GM19452 (cell line): ENCODE measurements around the gene FASN.
"Not testable (repeated sequence)": the region's sequence is repeated elsewhere in the genome, so short reads cannot be mapped to it uniquely, and the experiment has no call there.

ENCODE experiments used
- ATAC-seq: cut with Tn5 transposase; IDR thresholded peaks from one replicate; pipeline ENCODE4 v1.9.1; 2021; ENCODE audit not compliant: unreplicated experiment

Gene FASN

DNA sequence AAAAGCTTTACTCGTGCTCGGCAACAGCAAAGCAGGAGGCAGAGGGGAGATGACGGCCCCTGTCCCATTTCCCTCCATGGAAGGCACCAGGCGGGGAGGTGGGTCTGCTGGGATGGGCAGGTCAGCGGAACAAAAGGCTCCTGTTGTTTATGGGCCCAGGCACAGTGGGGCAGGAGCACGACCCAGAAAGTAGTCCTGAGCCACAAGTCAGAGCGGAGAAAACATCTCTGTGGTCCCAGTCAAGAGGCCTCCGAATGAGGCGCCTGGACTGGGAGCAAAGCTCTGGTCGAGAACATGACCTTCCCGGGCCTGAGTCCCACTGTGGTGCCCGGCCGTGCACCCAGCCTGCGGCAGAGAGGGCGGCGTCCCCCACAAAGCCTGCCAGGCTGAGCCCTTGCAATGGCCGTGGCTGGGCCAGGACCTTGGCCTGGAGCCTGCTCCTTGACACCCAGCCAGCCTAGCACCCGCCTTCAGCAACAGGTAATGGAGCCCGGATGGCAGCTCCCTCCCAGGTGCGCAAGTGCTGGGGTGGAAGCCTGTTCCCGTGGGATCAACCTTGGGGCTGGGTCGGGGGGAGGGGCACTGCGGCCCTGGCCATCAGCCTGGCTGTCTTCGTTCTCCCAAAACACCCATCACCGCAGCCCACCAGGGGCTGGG, 50.0 kb downstream of the FASN start:
- ATAC-seq = no peak

DNA sequence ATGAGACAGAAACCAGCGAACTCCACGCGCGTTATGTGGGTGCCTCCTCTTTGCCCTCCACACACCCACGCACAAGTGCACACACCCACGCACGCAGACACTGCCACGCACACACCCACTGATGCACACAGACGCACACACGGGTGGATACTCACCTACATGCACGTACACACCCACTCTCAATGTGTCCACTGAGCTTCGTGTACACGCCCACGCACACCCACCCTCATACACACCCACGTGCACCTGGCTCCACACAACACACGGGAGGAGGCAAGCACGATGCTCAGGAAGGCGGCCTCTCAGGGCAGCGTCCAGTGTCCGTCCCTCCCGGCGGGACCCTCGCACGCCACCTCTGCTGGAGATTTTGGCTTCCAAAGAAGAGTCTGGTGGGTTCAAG, 50.7 kb downstream of the FASN start:
- no peak for ATAC-seq

DNA sequence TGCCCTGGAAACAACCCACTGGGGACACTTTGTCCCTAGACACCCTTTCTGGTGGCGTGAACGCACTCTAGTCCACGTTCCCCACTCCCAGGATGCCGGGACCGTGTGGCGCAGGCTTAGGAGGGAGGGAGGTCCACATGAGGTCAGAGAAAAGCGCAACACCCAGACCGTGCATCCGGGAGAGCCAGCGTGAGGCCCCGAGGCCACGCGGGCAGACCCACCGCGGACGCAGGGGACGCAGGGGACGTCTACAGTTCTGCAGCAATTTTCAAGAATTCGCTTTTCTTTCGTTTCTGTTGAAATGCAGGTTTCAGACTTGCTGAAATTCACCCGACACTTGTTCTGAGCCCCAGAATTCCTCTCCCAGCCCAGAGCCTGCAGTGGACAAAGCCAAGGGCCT, 51.1 kb downstream of the FASN start:
- no peak for ATAC-seq

DNA sequence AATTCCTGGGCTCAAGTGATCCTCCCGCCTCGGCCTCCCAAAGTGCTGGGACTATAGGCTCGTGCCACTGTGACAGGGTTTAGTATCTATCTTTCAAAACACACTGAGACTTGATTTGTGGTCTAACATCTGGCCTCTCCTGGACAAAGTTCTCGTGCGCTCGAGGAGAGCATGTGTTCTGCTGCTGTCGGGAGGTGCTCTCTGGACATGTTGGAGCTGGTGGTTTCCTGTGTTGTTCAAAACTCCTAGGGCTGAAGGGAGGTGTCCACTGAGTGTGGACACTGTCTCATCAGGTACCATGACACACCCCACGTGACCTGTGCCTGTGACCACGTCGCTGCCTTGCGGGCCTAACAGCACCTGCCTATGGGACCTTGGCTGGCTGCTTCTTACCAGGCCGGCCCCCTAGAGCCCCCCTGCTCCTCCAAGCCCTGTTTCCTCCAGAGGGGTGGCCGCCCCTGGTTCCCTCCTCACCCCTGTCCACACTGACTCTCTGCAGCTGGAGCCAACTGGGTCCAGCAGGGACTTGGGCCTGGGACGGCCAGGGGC, 52.0 kb downstream of the FASN start:
- ATAC-seq = no peak

DNA sequence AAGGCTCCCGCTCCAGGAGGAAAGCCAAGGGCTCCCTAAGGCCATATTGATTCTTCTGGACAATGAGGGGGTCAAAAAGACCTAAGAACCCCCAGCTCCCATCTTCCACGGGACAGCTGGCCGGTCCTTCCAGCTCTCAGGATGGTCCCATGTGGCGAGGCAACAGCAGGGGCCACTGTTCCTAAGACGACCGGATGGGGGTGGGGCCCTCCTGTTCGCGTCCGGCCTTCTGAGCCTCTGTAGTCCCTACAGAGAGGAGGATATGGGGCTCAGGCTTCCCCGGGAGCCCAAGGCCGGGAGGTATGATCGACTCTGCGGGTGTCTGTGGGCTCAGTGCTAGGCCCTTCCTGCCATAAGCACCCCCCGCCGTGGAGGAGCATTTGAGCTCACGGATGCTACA, 54.5 kb downstream of the FASN start:
- ATAC-seq = no peak

DNA sequence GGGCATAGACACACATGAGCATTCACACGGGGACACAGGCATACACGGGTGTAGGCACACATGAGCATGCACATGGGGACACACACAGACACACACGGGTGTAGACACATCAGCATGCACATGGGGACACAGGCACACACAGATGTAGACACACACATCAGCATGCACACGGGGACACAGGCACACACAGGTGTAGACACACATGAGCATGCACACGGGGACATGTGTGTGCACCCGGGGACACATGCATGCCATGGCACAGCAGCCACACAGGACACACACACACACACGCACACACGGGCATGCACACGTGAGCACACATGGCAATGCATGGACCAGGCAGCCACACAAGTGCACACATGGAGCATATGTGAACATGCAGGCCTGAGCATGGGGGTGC, 55.4 kb downstream of the FASN start:
- no peak for ATAC-seq

DNA sequence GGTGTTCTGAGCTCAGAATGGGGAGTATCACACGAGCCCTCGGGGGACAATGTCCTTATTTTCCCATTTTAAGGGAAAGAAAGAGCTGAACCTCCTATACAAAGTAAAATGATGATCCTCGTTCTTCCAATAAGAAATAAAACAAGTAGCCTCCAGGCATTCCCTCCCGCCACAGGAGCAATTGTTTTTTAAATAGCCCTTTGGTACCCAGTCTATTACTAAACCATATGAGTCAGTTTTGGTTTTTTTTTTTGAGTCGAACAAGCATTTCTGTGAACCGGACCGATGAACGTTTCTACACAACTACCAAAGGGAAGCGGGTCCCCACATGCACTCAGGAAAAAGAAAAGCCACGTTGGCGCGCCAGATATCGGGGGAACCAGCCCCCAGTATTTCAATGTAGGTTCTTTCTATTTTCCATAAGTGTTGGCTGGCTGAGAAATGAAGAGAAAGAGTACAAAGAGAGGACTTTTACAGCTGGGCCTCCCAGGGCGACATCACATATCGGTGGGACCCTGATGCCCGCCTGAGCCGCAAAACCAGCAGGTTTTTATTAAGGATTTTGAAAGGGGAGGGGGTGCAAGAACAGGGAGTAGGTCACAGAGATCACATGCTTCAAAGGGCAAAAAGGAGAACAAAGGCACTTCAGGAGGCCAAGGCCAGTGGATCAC, 56.8 kb downstream of the FASN start:
- no peak for ATAC-seq

DNA sequence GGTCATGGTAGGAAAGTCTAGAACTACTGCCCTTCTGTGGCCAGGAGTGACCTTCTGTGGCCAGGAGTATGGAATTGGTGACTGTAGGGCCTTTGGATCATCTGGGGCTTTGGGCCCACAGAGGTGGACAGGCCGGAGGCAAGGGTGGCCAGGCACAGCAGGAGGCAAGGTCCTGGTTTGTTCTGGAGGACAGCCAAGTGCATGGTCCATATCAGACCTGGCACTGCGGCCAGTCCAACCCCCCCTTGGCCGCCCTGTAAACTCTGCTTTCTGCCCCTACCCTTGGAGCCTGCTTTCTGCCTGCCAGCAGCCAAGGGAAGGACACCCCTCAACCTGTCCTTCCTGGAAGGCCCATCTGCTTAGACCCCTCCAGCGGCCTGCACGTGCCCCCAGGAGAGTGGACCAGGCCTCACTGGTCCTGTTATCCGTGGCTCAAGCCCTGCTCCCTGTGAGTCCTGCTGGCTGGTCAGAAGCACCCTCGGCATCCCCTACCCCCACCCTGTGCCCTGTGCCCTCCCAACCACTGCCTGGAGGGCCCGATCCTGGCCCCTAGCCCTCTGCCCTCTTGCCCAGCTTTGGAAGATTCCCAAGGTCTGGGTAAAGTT, 58.2 kb downstream of the FASN start:
- no peak for ATAC-seq

DNA sequence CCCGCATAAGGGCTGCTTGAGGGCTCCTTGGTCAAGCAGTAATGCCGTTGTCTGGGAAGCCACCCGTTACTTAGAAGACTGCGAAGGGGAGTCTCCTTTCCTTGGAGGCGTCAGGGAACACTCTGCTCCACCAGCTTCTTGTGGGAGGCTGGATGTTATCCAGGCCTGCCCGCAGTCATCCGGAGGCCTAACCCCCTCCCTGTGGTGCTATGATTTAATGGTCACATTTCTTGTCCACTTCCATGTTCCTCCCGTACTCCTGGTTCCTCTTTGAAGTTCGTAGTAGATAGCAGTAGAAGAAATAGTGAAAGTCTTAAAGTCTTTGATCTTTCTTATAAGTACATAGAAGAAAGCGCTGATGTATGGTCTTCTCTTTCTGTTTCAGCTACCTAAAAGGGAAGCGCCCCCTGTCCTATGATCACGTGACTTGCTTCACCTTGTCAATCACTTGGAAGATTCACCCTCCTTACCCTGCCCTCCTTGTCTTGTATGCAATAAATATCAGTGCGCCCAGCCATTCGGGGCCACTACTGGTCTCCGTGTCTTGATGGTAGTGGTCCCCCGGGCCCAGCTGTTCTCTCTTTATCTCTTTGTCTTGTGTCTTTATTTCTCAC, 59.1 kb downstream of the FASN start:
- ATAC-seq = not testable (repeated sequence)

DNA sequence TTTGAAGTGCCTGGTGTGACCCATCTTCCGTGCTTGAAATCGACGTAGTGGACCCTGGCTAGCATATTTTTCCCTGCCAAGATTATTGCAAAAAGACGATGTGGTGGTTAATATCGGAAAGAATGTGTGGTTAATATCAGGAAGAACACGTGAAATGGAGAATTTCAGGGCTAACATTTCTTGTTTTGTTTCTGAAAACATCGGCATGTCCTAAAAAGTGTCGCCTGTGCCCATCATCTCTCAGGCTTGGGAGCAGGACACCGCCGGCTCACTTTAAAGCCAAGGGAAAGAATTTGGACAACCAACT, 60.2 kb downstream of the FASN start:
- no peak for ATAC-seq

DNA sequence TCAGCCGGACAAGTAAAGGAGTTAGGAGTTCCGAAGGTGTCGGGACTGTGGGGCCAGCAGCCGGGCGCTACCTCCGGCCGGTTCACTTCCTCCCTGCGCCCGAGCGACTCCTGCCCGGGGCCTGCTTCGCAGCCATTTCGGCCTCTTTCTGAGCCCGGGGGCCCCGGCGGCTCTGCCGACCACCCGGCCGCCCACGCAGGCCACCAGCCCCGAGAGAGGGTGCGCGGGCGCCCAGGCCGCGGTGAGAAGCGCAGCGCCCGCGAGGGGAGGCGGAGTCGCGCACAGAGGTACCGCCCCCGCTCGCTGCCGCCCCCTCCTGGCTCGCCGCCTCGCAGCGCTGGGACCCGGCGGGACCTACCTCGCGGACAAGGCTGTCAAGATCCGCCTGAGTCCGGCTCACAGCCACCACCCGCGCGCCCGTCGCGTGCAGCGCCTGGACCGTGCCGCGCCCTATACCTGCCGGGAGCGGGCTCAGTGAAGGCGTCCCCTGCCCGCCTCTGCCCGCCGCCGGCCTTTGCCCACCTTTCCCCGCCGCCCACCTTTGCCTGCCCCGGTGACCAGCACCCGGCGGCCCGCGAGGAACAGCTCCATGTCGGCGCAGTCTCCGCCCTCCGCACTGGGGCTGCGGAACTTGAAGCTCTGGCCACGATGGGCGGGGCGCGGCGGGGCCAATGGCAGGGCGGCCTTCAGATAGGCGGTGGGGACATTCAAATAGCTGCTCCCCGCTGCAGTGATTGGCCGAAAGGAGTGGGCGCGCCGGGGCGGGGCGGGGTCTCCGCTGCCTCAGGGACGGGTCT, 60.7 kb downstream of the FASN start, which contains the start of gene DCXR:
Gene DCXR, minus strand, starts transcription at position 606 of the 797 bp plus-strand sequence. Its CDS starts 15 bp downstream, at position 591.
- peak; percentile 78 for ATAC-seq

DNA sequence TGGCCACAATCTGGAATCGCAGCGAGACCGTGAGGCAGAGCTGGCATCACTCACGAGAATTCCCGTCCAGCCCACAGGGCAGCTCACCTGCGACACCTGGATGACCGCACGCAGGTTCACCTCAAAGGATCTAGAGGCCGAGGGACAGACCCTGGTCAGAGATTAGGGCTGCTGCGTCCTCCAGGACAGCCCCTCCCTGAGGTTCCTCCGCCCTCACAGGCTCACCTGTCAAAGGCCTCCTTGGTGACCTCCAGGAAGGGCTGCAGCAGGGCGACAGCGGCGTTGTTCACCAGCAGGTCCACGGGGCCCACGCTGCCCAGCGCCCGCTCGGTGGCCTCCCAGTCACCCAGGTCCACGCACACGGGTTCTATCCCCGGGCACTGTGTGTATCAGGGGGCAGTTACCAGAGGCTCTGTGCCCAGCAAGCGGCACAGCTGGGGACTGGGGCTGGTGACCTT, 61.4 kb downstream of the FASN start:
- no peak for ATAC-seq

DNA sequence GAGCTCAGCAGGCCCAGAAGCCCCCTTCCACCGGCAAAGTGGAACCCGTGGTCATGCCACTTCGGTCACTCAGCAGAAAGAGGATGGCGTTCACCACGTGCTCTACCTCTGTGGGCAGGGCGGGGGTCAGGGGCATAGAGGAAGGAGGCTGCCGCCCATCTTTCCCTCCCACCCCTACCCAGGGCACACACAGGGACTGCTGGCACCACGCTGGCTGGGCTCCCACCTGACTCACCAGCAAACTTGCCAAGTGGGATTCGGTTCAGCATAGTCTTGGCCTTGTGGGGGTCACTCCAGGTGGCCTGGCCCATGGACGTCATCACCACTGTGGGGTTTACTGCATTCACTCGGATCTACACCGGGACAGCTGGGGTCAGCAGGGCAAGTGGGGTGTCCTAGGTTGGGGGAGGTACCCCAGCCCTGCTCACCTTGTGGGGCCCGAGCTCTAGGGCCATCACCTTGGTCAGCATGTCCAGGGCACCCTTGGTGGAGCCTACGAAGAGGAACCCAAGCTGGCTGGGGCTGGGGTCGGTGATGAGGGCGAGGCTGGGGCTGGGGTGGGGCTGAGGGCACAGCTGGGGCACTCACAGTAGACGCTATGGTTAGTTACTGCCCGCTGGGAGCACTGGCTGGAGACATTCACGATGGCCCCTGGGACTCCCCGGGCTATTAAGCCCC, 61.9 kb downstream of the FASN start:
- no peak for ATAC-seq

DNA sequence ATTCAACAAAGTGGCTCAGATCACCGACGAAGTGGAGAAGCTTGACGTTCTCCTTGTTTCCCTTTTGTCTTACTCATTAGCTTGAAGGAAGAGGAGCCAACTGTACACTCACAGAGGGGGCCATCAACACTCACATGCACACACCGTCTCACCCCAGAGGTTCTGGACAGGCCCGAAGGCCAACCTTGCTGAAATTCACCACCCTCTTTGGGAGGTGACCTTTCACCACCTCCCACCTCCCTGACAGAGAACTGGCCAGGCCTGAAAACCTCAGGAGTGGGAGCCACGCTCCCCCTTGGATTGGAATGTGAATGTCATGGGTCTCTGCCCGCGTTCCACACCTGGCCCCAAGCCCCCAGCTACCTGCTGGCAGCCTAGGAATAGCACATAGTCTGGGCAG, 62.5 kb downstream of the FASN start:
- no peak for ATAC-seq

DNA sequence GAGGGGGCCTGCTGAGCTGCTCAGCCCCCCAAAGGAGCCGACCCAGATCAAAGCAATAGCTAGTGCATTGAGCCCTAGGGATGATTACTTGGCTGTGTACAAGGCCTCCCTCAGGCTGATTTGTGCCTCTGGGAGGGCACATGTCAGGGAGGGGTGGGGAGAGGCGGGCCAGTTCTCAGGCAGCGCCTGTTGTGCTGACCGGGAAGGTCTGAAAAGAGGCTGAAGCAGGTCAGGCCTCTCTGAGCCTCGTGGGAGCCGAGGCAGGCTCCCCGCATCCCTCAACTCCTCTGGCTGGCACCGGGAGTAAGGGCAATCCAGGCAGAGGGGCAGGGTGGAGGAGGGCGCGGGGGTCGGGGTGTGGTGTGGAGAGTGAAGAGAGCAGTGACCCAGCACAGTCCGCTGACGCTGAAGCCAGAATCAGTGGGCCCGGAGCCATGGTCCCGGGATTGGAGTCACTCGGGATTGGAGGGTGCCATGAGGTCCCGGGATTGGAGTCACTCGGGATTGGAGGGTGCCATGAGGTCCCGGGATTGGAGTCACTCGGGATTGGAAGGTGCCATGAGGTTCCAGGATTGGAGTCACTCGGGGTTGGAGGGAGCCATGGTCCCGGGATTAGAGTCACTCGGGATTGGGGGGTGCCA, 63.5 kb downstream of the FASN start:
- ATAC-seq = no peak

DNA sequence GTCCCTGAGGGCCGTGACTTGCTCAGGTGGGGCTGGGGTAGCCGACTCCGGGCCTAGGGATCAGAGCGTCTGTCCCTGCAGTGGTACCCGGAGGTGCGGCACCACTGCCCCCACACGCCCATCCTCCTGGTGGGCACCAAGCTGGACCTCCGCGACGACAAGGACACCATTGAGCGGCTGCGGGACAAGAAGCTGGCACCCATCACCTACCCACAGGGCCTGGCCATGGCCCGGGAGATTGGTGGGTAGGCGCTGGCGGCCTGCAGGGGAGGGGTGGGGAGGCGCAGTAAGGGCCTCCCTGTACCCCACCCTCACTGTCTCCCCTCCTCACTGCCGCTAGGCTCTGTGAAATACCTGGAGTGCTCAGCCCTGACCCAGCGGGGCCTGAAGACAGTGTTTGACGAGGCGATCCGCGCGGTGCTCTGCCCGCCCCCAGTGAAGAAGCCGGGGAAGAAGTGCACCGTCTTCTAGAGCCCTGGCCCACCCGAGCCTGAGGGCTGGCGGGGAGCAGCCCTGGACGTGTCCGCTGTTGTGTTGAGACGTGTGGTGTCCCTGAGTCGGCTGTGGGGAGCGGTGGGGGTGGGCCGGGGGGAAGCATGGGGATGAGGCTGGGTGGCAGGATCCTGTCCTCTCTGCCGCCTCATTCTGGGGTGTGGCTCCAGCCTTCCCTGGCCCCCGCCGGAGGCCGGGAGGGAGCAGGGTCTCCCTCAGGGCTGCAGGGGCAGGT, 64.5 kb downstream of the FASN start:
- ATAC-seq = no peak

DNA sequence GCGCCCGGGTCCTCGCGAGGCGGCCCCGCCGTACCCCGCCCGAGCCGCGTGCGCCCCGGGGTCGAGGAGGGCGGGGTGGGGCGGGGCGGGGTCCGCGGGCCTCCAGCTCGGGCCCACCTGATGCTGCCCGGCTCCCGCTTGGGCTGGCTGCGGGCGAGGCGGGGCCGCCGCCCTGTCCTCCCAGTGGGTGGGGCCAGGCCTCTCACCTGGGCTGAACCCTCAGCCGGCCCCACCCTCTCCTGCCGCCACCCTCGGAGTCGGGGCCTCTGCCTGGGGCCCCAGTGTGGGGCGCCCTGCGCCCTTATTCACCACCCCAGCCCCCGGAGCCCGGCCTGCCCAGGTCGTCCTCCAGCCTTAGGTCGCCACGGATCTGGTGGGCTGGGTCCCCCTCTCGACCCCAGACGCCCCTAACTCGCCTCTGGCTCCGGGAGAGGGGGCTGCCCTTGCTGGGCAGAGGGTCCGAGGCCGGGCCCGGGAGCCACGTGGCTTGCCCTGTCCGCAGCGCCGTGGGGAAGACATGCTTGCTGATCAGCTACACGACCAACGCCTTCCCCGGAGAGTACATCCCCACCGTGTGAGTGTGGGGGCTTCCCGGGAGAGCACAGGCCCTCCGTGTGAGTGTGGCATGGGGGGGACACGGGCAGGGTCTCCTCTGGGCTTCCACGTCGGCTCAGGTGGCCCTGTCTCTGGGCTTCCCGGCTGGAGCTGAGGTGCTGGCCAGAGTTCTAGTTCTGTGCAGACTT, 66.0 kb downstream of the FASN start:
- no peak for ATAC-seq

DNA sequence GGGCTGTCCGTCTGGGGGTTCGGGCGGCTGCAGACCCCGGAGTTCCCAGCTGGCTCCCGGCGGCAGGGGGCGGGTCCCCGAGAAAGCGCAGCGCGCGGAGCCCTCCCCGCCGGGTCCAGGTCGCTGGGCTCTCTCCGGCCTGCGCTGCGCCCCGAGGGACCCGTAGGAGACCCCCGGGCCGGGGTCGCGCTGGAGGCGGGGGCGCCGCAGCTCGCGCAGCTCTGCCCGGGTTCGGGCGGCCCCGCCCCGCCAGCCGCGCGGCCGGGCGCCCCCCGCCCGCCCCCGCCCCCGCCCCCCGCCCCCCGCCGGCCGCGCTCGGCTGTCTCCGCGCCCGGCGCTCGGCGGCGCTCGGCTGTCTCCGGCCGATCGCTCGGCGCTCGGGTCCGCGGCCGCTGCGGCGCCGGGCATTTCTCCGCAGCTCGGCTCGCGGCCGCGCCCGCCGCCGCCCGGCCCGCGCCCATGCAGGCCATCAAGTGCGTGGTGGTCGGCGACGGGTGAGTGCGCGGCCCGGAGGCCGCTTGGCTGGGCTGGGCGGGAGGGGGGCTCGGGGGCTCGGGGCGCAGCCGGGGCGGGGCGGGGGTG, 66.6 kb downstream of the FASN start, which contains the start of gene RAC3:
Gene RAC3, plus strand, starts transcription at position 376 of the 582 bp plus-strand sequence. Its CDS starts 84 bp downstream, at position 460.
- no peak for ATAC-seq
